ENCODE measurements around the gene ABHD12B.
A peak's percentile ranks its signal among the peaks of the same experiment; 100 is the strongest.
"Not testable (repeated sequence)": the region's sequence is repeated elsewhere in the genome, so short reads cannot be mapped to it uniquely, and the experiment has no call there.

ABHD12B gene

DNA sequence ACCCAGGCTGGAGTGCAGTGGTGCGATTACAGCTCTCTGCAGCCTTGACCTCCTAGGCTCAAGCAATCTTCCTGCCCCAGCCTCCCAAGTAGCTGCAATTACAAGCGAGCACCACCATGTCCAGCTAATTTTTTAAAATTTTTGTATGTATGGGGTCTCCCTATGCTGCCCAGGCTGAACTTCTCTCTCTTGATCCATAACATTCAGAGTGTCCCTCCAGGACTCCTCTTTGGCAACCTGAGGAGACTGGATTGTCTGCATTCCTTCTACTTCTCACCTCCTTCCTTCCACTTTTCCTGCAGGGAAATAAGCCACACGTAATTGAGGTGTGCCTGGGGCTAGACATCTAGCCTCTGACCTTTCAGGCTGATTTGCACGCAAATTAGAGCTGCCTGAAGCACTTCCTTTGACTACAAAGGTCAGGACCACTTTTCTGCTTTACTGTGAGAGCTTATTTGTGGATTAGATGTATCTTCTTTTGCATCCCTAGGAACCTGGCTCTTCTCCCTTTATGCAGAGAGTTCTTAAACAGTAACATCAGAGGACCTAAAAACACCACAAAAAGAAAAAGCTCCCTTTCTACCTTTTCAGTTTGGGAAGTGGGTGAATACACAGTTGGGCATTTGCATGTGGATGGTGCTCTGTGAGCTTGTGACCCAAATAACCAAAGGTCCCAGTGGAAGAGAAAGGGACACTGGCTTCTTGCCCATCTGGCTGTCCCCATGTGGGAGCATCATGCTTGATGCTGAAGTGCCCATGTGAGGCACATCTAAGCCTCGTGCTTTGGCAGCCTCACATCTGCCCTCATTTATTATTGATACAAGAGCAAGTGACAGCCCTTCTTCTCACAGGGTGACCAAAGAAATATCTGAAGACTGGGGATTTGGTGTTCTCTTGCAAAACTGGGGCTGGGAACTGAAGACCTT is 38.9 kb downstream of the ABHD12B start:
- Histone ChIP-seq H4K8ac (ENCODE audit: low read depth, low read length) (no peak overlapping the region), H2BK15ac (replicated peaks; ENCODE audit: low read depth) (no peak overlapping the region), H4K5ac (ENCODE audit: low read length) (no peak overlapping the region), H2BK120ac (ENCODE audit: low read depth, low read length) (no peak overlapping the region), H3K27me3 (ENCODE audit: insufficient read depth, low read length, poor library complexity) (no peaks in the 10 kb centered on the region), H3K18ac (ENCODE audit: low read length) (no peak overlapping the region), H3K4me3 (ENCODE audit: low read length) (no peak overlapping the region), H3K79me1 (ENCODE audit: low read length) (no peaks in the 10 kb centered on the region), H3K36me3 (ENCODE audit: control insufficient read depth, insufficient read depth, low read length) (peaks cover 2% of the 10 kb centered on the region), H2AK5ac (ENCODE audit: low read length) (no peak overlapping the region), H3K56ac (ENCODE audit: low read length) (peak overlapping the region; percentile 18), H3K4me2 (ENCODE audit: low read length) (no peak overlapping the region), H3K4me1 (ENCODE audit: control insufficient read depth, low read depth, low read length) (peaks cover 9% of the 10 kb centered on the region), H3K4ac (ENCODE audit: low read depth, low read length) (no peak overlapping the region), H3K27ac (ENCODE audit: low read depth, low read length) (peak overlapping the region; percentile 29), H3K79me2 (ENCODE audit: control insufficient read depth, insufficient read depth, low read length) (no peaks in the 10 kb centered on the region), H3K23ac (ENCODE audit: low read length) (no peak overlapping the region), H2BK5ac (ENCODE audit: low read length) (peak overlapping the region; percentile 71), H3K9ac (ENCODE audit: low read length) (no peak overlapping the region)
- no CpG with 5 or more reads among the region's 5 CpGs for WGBS (ENCODE audit: extremely low coverage, insufficient coverage, low lambda C conversion rate)
- DNase-seq: peak; percentile 96

DNA sequence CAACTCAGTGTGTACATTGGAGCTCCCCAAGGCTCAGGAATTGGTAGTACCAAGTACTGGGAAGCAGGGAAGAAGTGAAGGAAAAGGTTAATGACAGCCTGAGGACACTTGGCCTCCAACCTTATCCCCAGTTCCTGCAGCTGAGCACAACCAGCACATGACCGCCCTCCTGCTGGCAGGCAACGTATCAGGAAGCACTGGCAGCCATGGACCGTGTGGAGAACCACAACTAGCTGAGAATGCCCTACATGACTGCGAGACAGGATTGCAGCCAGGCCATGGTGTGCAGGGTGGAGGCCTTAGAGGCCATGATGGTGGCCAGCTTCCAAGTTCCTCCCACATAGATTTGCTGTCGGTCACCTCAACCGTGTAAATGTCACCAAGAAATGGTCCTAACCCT is 45.6 kb downstream of the ABHD12B start:
- no peak for DNase-seq
- Histone ChIP-seq H3K56ac (ENCODE audit: low read length) (no peak overlapping the region), H2BK5ac (ENCODE audit: low read length) (no peak overlapping the region), H3K18ac (ENCODE audit: low read length) (no peak overlapping the region), H2BK120ac (ENCODE audit: low read depth, low read length) (no peak overlapping the region), H3K9ac (ENCODE audit: low read length) (no peak overlapping the region), H3K27ac (ENCODE audit: low read depth, low read length) (no peak overlapping the region), H3K23ac (ENCODE audit: low read length) (no peak overlapping the region), H4K8ac (ENCODE audit: low read depth, low read length) (no peak overlapping the region), H3K36me3 (ENCODE audit: control insufficient read depth, insufficient read depth, low read length) (no peaks in the 10 kb centered on the region), H3K4ac (ENCODE audit: low read depth, low read length) (no peak overlapping the region), H3K4me3 (ENCODE audit: low read length) (no peak overlapping the region), H3K79me1 (ENCODE audit: low read length) (no peaks in the 10 kb centered on the region), H2BK15ac (replicated peaks; ENCODE audit: low read depth) (no peak overlapping the region), H3K27me3 (ENCODE audit: insufficient read depth, low read length, poor library complexity) (no peaks in the 10 kb centered on the region), H2AK5ac (ENCODE audit: low read length) (no peak overlapping the region), H3K4me1 (ENCODE audit: control insufficient read depth, low read depth, low read length) (no peaks in the 10 kb centered on the region), H4K5ac (ENCODE audit: low read length) (no peak overlapping the region), H3K79me2 (ENCODE audit: control insufficient read depth, insufficient read depth, low read length) (no peaks in the 10 kb centered on the region), H3K4me2 (ENCODE audit: low read length) (no peak overlapping the region)
- WGBS (ENCODE audit: extremely low coverage, insufficient coverage, low lambda C conversion rate): no CpG with 5 or more reads among the region's 6 CpGs

DNA sequence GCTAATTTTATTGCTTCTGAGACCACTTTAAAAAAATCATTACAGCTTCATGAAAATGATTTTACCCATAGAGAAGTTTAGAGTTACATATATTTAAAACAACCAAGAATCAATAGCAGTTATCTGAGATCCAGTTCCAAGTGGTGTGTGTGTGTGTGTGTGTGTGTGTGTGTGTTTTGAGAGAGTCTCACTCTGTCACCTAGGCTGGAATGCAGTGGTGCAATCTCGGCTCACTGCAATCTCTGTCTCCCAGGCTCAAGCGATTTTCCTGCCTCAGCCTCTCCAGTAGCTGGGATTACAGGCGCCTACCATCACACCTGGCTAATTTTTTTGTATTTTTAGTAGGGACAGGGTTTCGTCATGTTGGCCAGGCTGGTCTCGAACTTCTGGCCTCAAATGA is 47.7 kb downstream of the ABHD12B start:
- not testable (repeated sequence) for H3K27ac ChIP-seq (ENCODE audit: low read depth, low read length); H3K79me1 ChIP-seq (ENCODE audit: low read length); DNase-seq

DNA sequence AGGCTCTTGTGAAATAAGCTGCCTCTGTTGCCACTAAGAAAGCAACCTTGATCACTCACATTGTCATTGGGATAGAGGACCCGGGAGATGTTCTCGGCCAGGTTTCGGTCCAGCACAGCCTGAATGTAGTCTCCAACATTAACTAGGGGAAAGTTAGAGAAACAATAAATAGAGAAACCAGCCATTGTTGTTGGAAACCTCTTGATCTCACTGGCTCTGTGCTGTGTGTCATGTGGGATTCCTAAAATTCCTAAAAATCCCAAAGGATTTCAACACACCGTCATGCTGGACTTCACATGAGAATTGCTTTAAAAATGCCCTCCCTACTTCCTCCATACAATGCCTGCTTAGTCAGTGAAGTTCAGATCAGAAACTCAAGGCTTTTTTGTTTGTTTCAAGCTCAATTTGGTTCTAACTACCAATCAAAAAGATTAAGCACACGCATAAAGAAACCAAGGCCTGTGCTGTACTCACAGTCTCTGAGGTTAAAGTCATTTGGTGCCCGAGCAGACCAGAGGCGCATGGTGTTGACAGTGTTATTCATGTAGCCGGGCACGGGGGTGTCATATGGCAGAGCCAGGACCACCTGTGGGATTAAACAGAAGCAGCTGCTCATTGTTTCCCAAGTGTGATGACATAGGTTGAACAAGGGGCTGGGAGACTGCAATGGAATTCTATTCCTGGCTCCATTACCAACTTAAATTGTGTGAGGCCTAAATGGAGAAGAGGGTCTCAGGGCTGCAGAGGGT is 48.8 kb downstream of the ABHD12B start:
- H2BK120ac ChIP-seq (ENCODE audit: low read depth, low read length): no peak overlapping the region
- no peak overlapping the region for H3K18ac ChIP-seq (ENCODE audit: low read length)
- no peak overlapping the region for H2BK5ac ChIP-seq (ENCODE audit: low read length)
- no peak overlapping the region for H3K9ac ChIP-seq (ENCODE audit: low read length)
- no peak overlapping the region for H2AK5ac ChIP-seq (ENCODE audit: low read length)
- no peaks in the 10 kb centered on the region for H3K79me2 ChIP-seq (ENCODE audit: control insufficient read depth, insufficient read depth, low read length)
- H3K4me1 ChIP-seq (ENCODE audit: control insufficient read depth, low read depth, low read length): no peaks in the 10 kb centered on the region
- H3K4ac ChIP-seq (ENCODE audit: low read depth, low read length): no peak overlapping the region
- no peak overlapping the region for H3K4me2 ChIP-seq (ENCODE audit: low read length)
- DNase-seq: peak; percentile 89
- H4K5ac ChIP-seq (ENCODE audit: low read length): no peak overlapping the region
- no peak overlapping the region for H3K23ac ChIP-seq (ENCODE audit: low read length)
- H3K27ac ChIP-seq (ENCODE audit: low read depth, low read length): peak overlapping the region; percentile 46
- H4K8ac ChIP-seq (ENCODE audit: low read depth, low read length): no peak overlapping the region
- WGBS (ENCODE audit: extremely low coverage, insufficient coverage, low lambda C conversion rate): no CpG with 5 or more reads among the region's 9 CpGs
- H3K36me3 ChIP-seq (ENCODE audit: control insufficient read depth, insufficient read depth, low read length): no peaks in the 10 kb centered on the region
- peak overlapping the region; percentile 19 for H3K56ac ChIP-seq (ENCODE audit: low read length)
- H3K79me1 ChIP-seq (ENCODE audit: low read length): no peaks in the 10 kb centered on the region
- no peak overlapping the region for H3K4me3 ChIP-seq (ENCODE audit: low read length)
- no peaks in the 10 kb centered on the region for H3K27me3 ChIP-seq (ENCODE audit: insufficient read depth, low read length, poor library complexity)
- H2BK15ac ChIP-seq (replicated peaks; ENCODE audit: low read depth): no peak overlapping the region

More for the DNA sequence above, 47.7 kb downstream of the ABHD12B start:
- no CpG with 5 or more reads among the region's 5 CpGs for WGBS (ENCODE audit: extremely low coverage, insufficient coverage, low lambda C conversion rate)
- not testable (repeated sequence) for H3K56ac ChIP-seq (ENCODE audit: low read length); H3K27me3 ChIP-seq (ENCODE audit: insufficient read depth, low read length, poor library complexity); H3K18ac ChIP-seq (ENCODE audit: low read length); H4K8ac ChIP-seq (ENCODE audit: low read depth, low read length); H3K36me3 ChIP-seq (ENCODE audit: control insufficient read depth, insufficient read depth, low read length); H3K4ac ChIP-seq (ENCODE audit: low read depth, low read length); H3K4me1 ChIP-seq (ENCODE audit: control insufficient read depth, low read depth, low read length); H2BK5ac ChIP-seq (ENCODE audit: low read length); H3K9ac ChIP-seq (ENCODE audit: low read length); H3K4me2 ChIP-seq (ENCODE audit: low read length); H4K5ac ChIP-seq (ENCODE audit: low read length); H2BK120ac ChIP-seq (ENCODE audit: low read depth, low read length); H2BK15ac ChIP-seq (replicated peaks; ENCODE audit: low read depth); H3K4me3 ChIP-seq (ENCODE audit: low read length); H2AK5ac ChIP-seq (ENCODE audit: low read length); H3K23ac ChIP-seq (ENCODE audit: low read length); H3K79me2 ChIP-seq (ENCODE audit: control insufficient read depth, insufficient read depth, low read length)

DNA sequence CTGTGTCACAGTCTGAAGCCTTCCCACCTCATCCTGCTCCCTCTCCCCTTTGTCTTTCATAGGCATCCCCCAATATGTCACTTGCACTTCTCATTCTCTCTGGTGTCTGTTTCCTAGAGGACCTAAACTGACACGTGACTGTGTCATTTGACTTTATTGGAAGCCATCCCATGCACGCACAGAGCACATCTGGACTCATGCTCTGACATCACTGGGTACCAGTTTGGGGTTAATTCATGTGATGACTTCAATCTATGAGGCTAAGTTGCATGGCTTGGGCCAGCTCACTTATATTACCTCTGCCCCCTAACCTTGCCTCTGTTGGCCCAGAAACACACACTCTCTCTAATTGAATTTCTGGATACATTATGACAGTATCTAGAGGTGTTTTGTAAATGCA is 51.0 kb downstream of the ABHD12B start:
- H2AK5ac ChIP-seq (ENCODE audit: low read length): no peak overlapping the region
- H2BK5ac ChIP-seq (ENCODE audit: low read length): no peak overlapping the region
- H3K4me1 ChIP-seq (ENCODE audit: control insufficient read depth, low read depth, low read length): no peaks in the 10 kb centered on the region
- H3K56ac ChIP-seq (ENCODE audit: low read length): no peak overlapping the region
- H3K4me3 ChIP-seq (ENCODE audit: low read length): no peak overlapping the region
- H3K79me2 ChIP-seq (ENCODE audit: control insufficient read depth, insufficient read depth, low read length): no peaks in the 10 kb centered on the region
- no peak overlapping the region for H3K4ac ChIP-seq (ENCODE audit: low read depth, low read length)
- no peak for DNase-seq
- H3K4me2 ChIP-seq (ENCODE audit: low read length): no peak overlapping the region
- H3K79me1 ChIP-seq (ENCODE audit: low read length): no peaks in the 10 kb centered on the region
- no peak overlapping the region for H3K23ac ChIP-seq (ENCODE audit: low read length)
- WGBS (ENCODE audit: extremely low coverage, insufficient coverage, low lambda C conversion rate): no CpG with 5 or more reads among the region's 2 CpGs
- no peak overlapping the region for H3K9ac ChIP-seq (ENCODE audit: low read length)
- H3K18ac ChIP-seq (ENCODE audit: low read length): no peak overlapping the region
- H4K8ac ChIP-seq (ENCODE audit: low read depth, low read length): no peak overlapping the region
- H2BK15ac ChIP-seq (replicated peaks; ENCODE audit: low read depth): no peak overlapping the region
- H3K27ac ChIP-seq (ENCODE audit: low read depth, low read length): no peak overlapping the region
- no peak overlapping the region for H2BK120ac ChIP-seq (ENCODE audit: low read depth, low read length)
- H3K27me3 ChIP-seq (ENCODE audit: insufficient read depth, low read length, poor library complexity): no peaks in the 10 kb centered on the region
- no peak overlapping the region for H4K5ac ChIP-seq (ENCODE audit: low read length)
- no peaks in the 10 kb centered on the region for H3K36me3 ChIP-seq (ENCODE audit: control insufficient read depth, insufficient read depth, low read length)
